ENCODE measurements around the gene RSAD1.

The RSAD1 gene

DNA sequence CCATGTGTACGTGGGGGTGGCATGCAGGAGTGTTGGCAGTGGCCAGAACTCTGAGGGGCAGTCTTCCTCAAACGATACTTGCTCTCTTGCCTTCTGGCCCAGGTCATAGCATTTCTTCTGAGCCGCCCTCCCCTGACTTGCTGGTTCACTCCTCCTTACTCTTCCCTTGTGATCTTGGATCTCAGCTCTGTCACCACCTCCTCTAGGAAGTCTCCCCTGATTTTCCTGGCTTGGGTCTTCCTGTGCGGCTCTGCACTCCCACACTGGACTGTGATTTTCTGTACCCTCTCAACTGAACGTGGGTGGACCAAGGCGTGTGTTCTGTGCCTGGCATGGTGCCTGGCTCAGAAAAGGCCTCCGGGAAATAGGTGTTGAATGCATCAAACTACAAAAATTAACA, 56.7 kb downstream of the RSAD1 start:
- peaks cover 33 to 56% of the 10 kb centered on the region in 2 donors for H3K4me1 ChIP-seq (ENCODE audit: control insufficient read depth in 2 of 2, insufficient read depth in 2 of 2, low read length in 2 of 2)
- no peaks in the 10 kb centered on the region for H3K9me3 ChIP-seq (ENCODE audit: control insufficient read depth in 2 of 2, low read length in 2 of 2)
- H3K9ac ChIP-seq (ENCODE audit: low read depth in 1 of 2, low read length in 2 of 2) = peak overlapping the region in 1 of 2 donors; percentile 90
- H3K27me3 ChIP-seq (ENCODE audit: control insufficient read depth in 2 of 2, insufficient read depth in 2 of 2, low read length in 2 of 2) = peaks cover 10 to 18% of the 10 kb centered on the region in 2 donors
- H3K27ac ChIP-seq (ENCODE audit: low read depth in 2 of 2, low read length in 2 of 2) = no peak overlapping the region
- no peak overlapping the region for H3K4me3 ChIP-seq (ENCODE audit: low read length in 2 of 2)
- peaks cover 9 to 38% of the 10 kb centered on the region in 2 donors for H3K36me3 ChIP-seq (ENCODE audit: control insufficient read depth in 2 of 2, insufficient read depth in 2 of 2, low read length in 2 of 2)
